Neural progenitor cell (in vitro differentiated cells): Measurements from ENCODE around the gene SLC11A2. TPM values are rescaled to one million over a fixed set of nuclear protein-coding genes. Genes with fewer than 3 reads are reported as not detected.

Experiments
- DNase-seq: peaks from one replicate; pipeline ENCODE4 v3.0.0-alpha.2; 2016; ENCODE audit warnings: low spot score
- H2AFZ ChIP-seq: fragments of 200-600 bp; sonication (generic); replicated peaks from 2 replicates; pipeline ENCODE4 v1.6.1; 2016; ENCODE audit warnings: antibody characterized with exemption
- H3F3A ChIP-seq: fragments of 200-600 bp; sonication (generic); 2 replicates; pipeline ENCODE4 v1.6.1; 2016; ENCODE audit warnings: antibody characterized with exemption, low read depth
- H3K27ac ChIP-seq: fragments of 200-600 bp; sonication (generic); 2 replicates; pipeline ENCODE4 v1.5.1; 2016; ENCODE audit warnings: mild to moderate bottlenecking
- H3K27me3 ChIP-seq: fragments of 200-600 bp; sonication (generic); 2 replicates; pipeline ENCODE4 v1.6.1; 2016; ENCODE audit warnings: mild to moderate bottlenecking, moderate library complexity
- H3K36me3 ChIP-seq: fragments of 200-600 bp; sonication (generic); 2 replicates; pipeline ENCODE4 v1.5.1; 2016
- H3K4me1 ChIP-seq: fragments of 200-600 bp; sonication (generic); 2 replicates; pipeline ENCODE4 v1.6.1; 2016; ENCODE audit warnings: mixed run types
- H3K4me2 ChIP-seq: fragments of 200-600 bp; sonication (generic); 2 replicates; pipeline ENCODE4 v1.6.1; 2016
- H3K4me3 ChIP-seq: fragments of 200-600 bp; sonication (generic); 2 replicates; pipeline ENCODE4 v1.5.1; 2016
- H3K79me2 ChIP-seq: fragments of 200-600 bp; sonication (generic); 2 replicates; pipeline ENCODE4 v1.6.1; 2016; ENCODE audit warnings: low read depth
- H3K9ac ChIP-seq: fragments of 200-600 bp; sonication (generic); 2 replicates; pipeline ENCODE4 v1.6.1; 2016
- H3K9me3 ChIP-seq: fragments of 200-600 bp; sonication (generic); 2 replicates; pipeline ENCODE4 v1.5.1; 2016; ENCODE audit warnings: low read depth
- H4K20me1 ChIP-seq: fragments of 200-600 bp; sonication (generic); 2 replicates; pipeline ENCODE4 v1.6.1; 2016; ENCODE audit warnings: low read depth
- H3K27ac Mint-ChIP-seq: 3 replicates; pipeline ENCODE4 v1.8.0; 2021; ENCODE audit warnings: mixed read lengths
- H3K27me3 Mint-ChIP-seq: 2 replicates; pipeline ENCODE4 v1.8.0; 2022; ENCODE audit warnings: low read depth, mild to moderate bottlenecking, inconsistent platforms, moderate library complexity, mixed read lengths; ENCODE audit not compliant: insufficient read depth
- H3K36me3 Mint-ChIP-seq: 3 replicates; pipeline ENCODE4 v1.8.0; 2021; ENCODE audit warnings: mixed read lengths
- H3K4me1 Mint-ChIP-seq: 3 replicates; pipeline ENCODE4 v1.8.0; 2021; ENCODE audit warnings: mixed read lengths
- H3K4me3 Mint-ChIP-seq: 3 replicates; pipeline ENCODE4 v1.8.0; 2021; ENCODE audit warnings: mild to moderate bottlenecking, moderate library complexity, mixed read lengths
- H3K9me3 Mint-ChIP-seq: 3 replicates; pipeline ENCODE4 v1.8.0; 2020; ENCODE audit warnings: mixed read lengths
- CTCF ChIP-seq: fragments of 200-600 bp; sonication (generic); IDR thresholded peaks from 2 replicates; pipeline ENCODE4 v1.5.1; 2017; ENCODE audit warnings: antibody characterized with exemption, mild to moderate bottlenecking
- EZH2 ChIP-seq: fragments of 200-600 bp; sonication (generic); IDR thresholded peaks from 2 replicates; pipeline ENCODE4 v1.6.1; 2017; ENCODE audit warnings: antibody characterized with exemption, mild to moderate bottlenecking, moderate library complexity
- EZH2phosphoT487 ChIP-seq: fragments of 200-600 bp; sonication (generic); IDR thresholded peaks from 2 replicates; pipeline ENCODE4 v1.6.1; 2017; ENCODE audit warnings: antibody characterized with exemption
- total RNA-seq: library from RNA; depleted of rRNA; stranded (reverse); fragments of >200 nt; gene quantifications from 2 replicates; pipeline ENCODE4 v1.2.3, GENCODE V29; 2015; ENCODE audit warnings: low replicate concordance

Gene SLC11A2
- total RNA-seq, 1 donor from 2014 or later, result 62.7 TPM

- TF ChIP-seq EZH2phosphoT487, result no peak
- TF ChIP-seq CTCF, result no peak
- TF ChIP-seq EZH2, result no peak
- peaks cover 24% of the 10 kb centered on the region for H3K4me1 ChIP-seq
- H3K27me3 ChIP-seq, result no peaks in the 10 kb centered on the region
- Mint-ChIP-seq H3K27me3 (no peaks in the 10 kb centered on the region), H3K4me1 (peaks cover 21% of the 10 kb centered on the region), H3K9me3 (no peaks in the 10 kb centered on the region), H3K4me3 (peak overlapping the region; percentile 24), H3K36me3 (no peaks in the 10 kb centered on the region), H3K27ac (no peak overlapping the region)
- no peak overlapping the region for H3K4me2 ChIP-seq
- H4K20me1 ChIP-seq, result peaks cover 16% of the 10 kb centered on the region
- H3K9ac ChIP-seq, result no peak overlapping the region
- H3K9me3 ChIP-seq, result no peaks in the 10 kb centered on the region
- peaks cover 99% of the 10 kb centered on the region for H3K79me2 ChIP-seq
- no peaks in the 10 kb centered on the region for H3K36me3 ChIP-seq
- peaks cover 16% of the 10 kb centered on the region for H3F3A ChIP-seq
- no peak overlapping the region for H2AFZ ChIP-seq
- H3K27ac ChIP-seq, result no peak overlapping the region
- DNase-seq, result no peak
- no peak overlapping the region for H3K4me3 ChIP-seq
Observed at GRCh38 chr12:51020448-51021182, 5.6 kb downstream of the SLC11A2 start.

- Histone ChIP-seq H3K4me3 (no peak overlapping the region), H3K9ac (no peak overlapping the region), H3K4me1 (peaks cover 18% of the 10 kb centered on the region), H3F3A (peaks cover 9% of the 10 kb centered on the region), H3K27ac (no peak overlapping the region), H2AFZ (no peak overlapping the region), H3K79me2 (peaks cover 100% of the 10 kb centered on the region), H3K4me2 (no peak overlapping the region), H3K27me3 (no peaks in the 10 kb centered on the region), H4K20me1 (peaks cover 16% of the 10 kb centered on the region), H3K36me3 (no peaks in the 10 kb centered on the region), H3K9me3 (no peaks in the 10 kb centered on the region)
- H3K27me3 Mint-ChIP-seq, result no peaks in the 10 kb centered on the region
- peaks cover 15% of the 10 kb centered on the region for H3K4me1 Mint-ChIP-seq
- no peak overlapping the region for H3K27ac Mint-ChIP-seq
- TF ChIP-seq EZH2phosphoT487 (no peak), EZH2 (no peak), CTCF (no peak)
- H3K36me3 Mint-ChIP-seq, result no peaks in the 10 kb centered on the region
- no peak overlapping the region for H3K4me3 Mint-ChIP-seq
- H3K9me3 Mint-ChIP-seq, result no peaks in the 10 kb centered on the region
- no peak for DNase-seq
Observed at GRCh38 chr12:51019927-51020326, 6.3 kb downstream of the SLC11A2 start.

- no peak for DNase-seq
- peaks cover 100% of the 10 kb centered on the region for H3K79me2 ChIP-seq
- Mint-ChIP-seq H3K27me3 (no peaks in the 10 kb centered on the region), H3K36me3 (no peaks in the 10 kb centered on the region), H3K9me3 (no peaks in the 10 kb centered on the region), H3K4me3 (no peak overlapping the region), H3K4me1 (peaks cover 7% of the 10 kb centered on the region), H3K27ac (no peak overlapping the region)
- H3F3A ChIP-seq, result peaks cover 6% of the 10 kb centered on the region
- H4K20me1 ChIP-seq, result peaks cover 17% of the 10 kb centered on the region
- no peaks in the 10 kb centered on the region for H3K9me3 ChIP-seq
- no peaks in the 10 kb centered on the region for H3K27me3 ChIP-seq
- H3K36me3 ChIP-seq, result no peaks in the 10 kb centered on the region
- no peak for TF ChIP-seq EZH2phosphoT487
- TF ChIP-seq EZH2, result no peak
- TF ChIP-seq CTCF, result no peak
- no peak overlapping the region for H3K27ac ChIP-seq
- H3K4me3 ChIP-seq, result no peak overlapping the region
- no peak overlapping the region for H3K9ac ChIP-seq
- peaks cover 12% of the 10 kb centered on the region for H3K4me1 ChIP-seq
- no peak overlapping the region for H2AFZ ChIP-seq
- H3K4me2 ChIP-seq, result no peak overlapping the region
Observed at GRCh38 chr12:51018956-51019355, 7.2 kb downstream of the SLC11A2 start.
